Karpas-422 (cell line): ENCODE results near the gene OLFM2. TPM values are rescaled to one million over a fixed set of nuclear protein-coding genes. Genes with fewer than 3 reads are reported as not detected.
"Not testable (repeated sequence)": the region's sequence is repeated elsewhere in the genome, so short reads cannot be mapped to it uniquely, and the experiment has no call there.

Experiments used
- DNase-seq: peaks from one replicate; pipeline ENCODE4 v3.0.0-alpha.2; 2015
- H2AFZ ChIP-seq: fragments of 200-600 bp; sonication (generic); 2 replicates; pipeline ENCODE4 v1.6.1; 2014; ENCODE audit warnings: antibody characterized with exemption, low read length, mixed read lengths
- H3K27ac ChIP-seq: fragments of 200-600 bp; sonication (generic); 2 replicates; pipeline ENCODE4 v1.5.1; 2014; ENCODE audit warnings: mild to moderate bottlenecking, low read length, moderate library complexity
- H3K27me3 ChIP-seq: fragments of 200-600 bp; sonication (generic); 2 replicates; pipeline ENCODE4 v1.6.1; 2014; ENCODE audit warnings: low read length, mixed read lengths
- H3K36me3 ChIP-seq: fragments of 200-600 bp; sonication (generic); 2 replicates; pipeline ENCODE4 v1.6.1; 2014; ENCODE audit warnings: low read length, mixed read lengths; ENCODE audit not compliant: insufficient read depth
- H3K4me1 ChIP-seq: fragments of 200-600 bp; sonication (generic); 2 replicates; pipeline ENCODE4 v1.6.1; 2014; ENCODE audit warnings: mild to moderate bottlenecking, low read length, mixed read lengths
- H3K4me2 ChIP-seq: fragments of 200-600 bp; sonication (generic); 2 replicates; pipeline ENCODE4 v1.6.1; 2014; ENCODE audit warnings: low read length, low read depth, mild to moderate bottlenecking; ENCODE audit not compliant: poor library complexity, severe bottlenecking
- H3K4me3 ChIP-seq: fragments of 200-600 bp; sonication (generic); 2 replicates; pipeline ENCODE4 v1.5.1; 2014; ENCODE audit warnings: mild to moderate bottlenecking, antibody characterized with exemption, low read length, mixed read lengths
- H3K79me2 ChIP-seq: fragments of 200-600 bp; sonication (generic); 2 replicates; pipeline ENCODE4 v1.6.1; 2014; ENCODE audit warnings: mild to moderate bottlenecking, low read length, mixed read lengths
- H3K9ac ChIP-seq: fragments of 200-600 bp; sonication (generic); 2 replicates; pipeline ENCODE4 v1.6.0; 2014; ENCODE audit warnings: low read length
- H3K9me2 ChIP-seq: fragments of 200-600 bp; sonication (generic), shearing (Covaris generic); replicated peaks from 2 replicates; pipeline ENCODE4 v1.6.0; 2014; ENCODE audit warnings: mild to moderate bottlenecking, low read length, moderate library complexity; ENCODE audit not compliant: insufficient read depth
- H3K9me3 ChIP-seq: fragments of 300-700, 200-600 bp; sonication (generic); 2 replicates; pipeline ENCODE4 v1.6.1; 2014; ENCODE audit warnings: low read length, mixed read lengths
- H4K20me1 ChIP-seq: fragments of 200-600 bp; sonication (generic); 2 replicates; pipeline ENCODE4 v1.6.1; 2014; ENCODE audit warnings: mild to moderate bottlenecking, antibody characterized with exemption, low read length, low read depth; ENCODE audit not compliant: insufficient read depth
- total RNA-seq: library from RNA; depleted of rRNA; stranded (reverse); fragments of >200 nt; shearing (Covaris generic); gene quantifications from 2 replicates; pipeline ENCODE4 v1.2.3, GENCODE V29; 2014; ENCODE audit warnings: low replicate concordance

The OLFM2 gene
- total RNA-seq, 1 experiment from 2014 or later, result not detected

DNA sequence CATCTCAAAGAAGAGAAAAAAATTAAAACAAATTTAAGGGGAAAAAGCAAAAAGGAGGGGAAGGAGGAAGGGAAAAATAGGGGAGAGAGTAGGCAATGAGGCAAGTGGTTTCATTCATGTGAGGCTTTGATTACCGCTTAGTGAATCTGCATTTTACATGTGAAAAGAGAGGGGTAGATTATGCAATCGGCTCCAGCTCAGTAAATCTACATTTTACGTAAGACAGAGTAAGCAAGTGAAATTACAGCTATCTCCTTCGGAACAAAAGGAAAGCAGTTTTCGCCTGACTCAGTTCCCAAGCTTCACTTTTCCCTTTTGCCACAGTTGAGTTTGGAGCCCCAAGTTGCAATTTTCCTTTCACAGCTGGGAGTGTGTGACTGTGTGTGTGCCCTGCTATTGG lies 16.0 kb upstream of the OLFM2 start:
- Histone ChIP-seq H3K9me3 (no peaks in the 10 kb centered on the region), H4K20me1 (no peaks in the 10 kb centered on the region), H3K27me3 (no peaks in the 10 kb centered on the region), H3K4me2 (no peak overlapping the region), H3K9me2 (no peaks in the 10 kb centered on the region), H2AFZ (no peak overlapping the region), H3K27ac (no peak overlapping the region), H3K9ac (no peak overlapping the region), H3K79me2 (no peaks in the 10 kb centered on the region), H3K4me1 (no peaks in the 10 kb centered on the region), H3K36me3 (no peaks in the 10 kb centered on the region), H3K4me3 (no peak overlapping the region)
- no peak for DNase-seq

DNA sequence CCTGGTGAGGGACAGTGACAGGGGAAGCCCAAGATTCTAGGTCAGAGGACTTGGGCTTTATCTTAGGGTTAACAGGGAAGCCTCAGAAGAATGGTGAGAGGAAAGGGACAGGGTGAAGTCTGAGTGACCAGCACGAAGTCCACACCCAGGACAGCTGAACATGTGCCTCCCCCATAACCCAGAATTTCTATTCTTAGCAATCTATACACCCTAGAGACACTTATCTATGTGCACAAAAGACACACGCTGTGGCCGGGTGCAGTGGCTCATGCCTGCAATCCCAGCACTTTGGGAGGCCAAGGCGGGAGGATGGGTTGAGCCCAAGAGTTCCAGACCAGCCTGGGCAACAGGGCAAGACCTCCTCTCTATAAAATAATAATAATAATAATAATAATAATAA lies 11.1 kb upstream of the OLFM2 start:
- no peak overlapping the region for H3K4me3 ChIP-seq
- no peaks in the 10 kb centered on the region for H4K20me1 ChIP-seq
- H3K36me3 ChIP-seq, result no peaks in the 10 kb centered on the region
- H3K9me3 ChIP-seq, result no peaks in the 10 kb centered on the region
- no peak overlapping the region for H3K27ac ChIP-seq
- no peak overlapping the region for H3K9ac ChIP-seq
- no peak for DNase-seq
- H2AFZ ChIP-seq, result no peak overlapping the region
- no peaks in the 10 kb centered on the region for H3K9me2 ChIP-seq
- H3K4me1 ChIP-seq, result no peaks in the 10 kb centered on the region
- no peak overlapping the region for H3K4me2 ChIP-seq
- no peaks in the 10 kb centered on the region for H3K79me2 ChIP-seq
- H3K27me3 ChIP-seq, result no peaks in the 10 kb centered on the region

DNA sequence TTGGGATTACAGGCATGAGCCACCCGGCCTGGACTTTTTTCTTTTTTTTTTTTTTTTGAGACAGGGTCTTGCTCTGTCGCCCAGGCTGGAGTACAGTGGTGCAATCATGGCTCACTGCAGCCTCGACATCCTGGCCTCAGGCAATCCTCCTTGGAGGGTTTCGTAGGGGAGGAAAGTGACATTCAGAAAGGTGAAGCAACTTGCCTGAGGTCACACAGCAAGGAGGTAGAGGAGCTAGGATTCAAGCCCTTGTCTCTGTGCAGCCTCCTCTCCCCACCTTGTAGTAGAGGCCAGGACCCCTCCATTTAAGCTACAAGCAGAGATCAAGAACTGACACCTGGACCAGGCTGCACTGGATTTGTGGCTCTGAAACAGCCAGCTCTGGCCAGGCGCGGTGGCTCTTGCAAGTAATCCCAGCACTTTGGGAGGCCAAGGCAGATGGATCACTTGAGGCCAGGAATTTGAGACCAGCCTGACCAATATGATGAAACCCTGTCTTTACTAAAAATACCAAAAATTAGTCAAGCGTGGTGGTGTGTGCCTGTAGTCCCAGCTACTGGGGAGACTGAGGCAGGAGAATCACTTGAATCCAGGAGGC lies 10.3 kb upstream of the OLFM2 start:
- not testable (repeated sequence) for H3K36me3 ChIP-seq, H3K27me3 ChIP-seq, H4K20me1 ChIP-seq, DNase-seq, H3K9me3 ChIP-seq, H3K79me2 ChIP-seq, H3K9ac ChIP-seq, H2AFZ ChIP-seq, H3K9me2 ChIP-seq, H3K4me1 ChIP-seq, H3K27ac ChIP-seq, H3K4me2 ChIP-seq, H3K4me3 ChIP-seq

DNA sequence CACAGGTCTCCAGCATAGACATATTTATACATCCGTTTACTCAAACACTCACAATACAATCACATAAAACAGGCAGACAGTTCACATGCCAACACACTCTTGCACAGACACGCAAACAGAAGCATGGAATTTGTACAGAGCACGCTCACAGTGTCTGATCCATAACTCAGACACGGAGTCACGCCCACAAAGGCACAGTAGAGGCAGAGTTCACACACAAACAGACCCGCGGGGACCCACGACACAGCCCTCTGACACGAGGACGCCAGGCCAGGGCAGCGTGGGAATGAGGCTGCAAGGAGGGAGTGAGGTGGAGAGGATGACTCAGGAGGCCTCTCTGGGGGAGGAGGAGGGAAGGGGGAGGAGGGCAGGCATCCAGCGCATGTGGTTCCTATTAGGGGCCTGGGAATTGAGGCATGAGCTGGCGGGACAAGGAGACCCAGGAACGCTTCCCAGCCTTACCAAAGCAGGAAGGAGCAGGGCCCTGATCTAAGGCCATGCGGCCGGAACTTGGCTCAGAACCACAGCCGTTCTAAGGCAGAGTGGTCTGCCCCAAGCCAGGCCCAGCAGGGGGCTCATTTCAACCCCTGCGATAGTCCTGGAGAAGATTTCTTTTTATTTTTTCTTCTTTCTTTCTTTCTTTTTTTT lies 9.1 kb upstream of the OLFM2 start:
- Histone ChIP-seq H3K9me3 (peaks cover 5% of the 10 kb centered on the region), H3K79me2 (no peaks in the 10 kb centered on the region), H3K4me1 (no peaks in the 10 kb centered on the region), H2AFZ (no peak overlapping the region), H3K4me3 (no peak overlapping the region), H3K4me2 (no peak overlapping the region), H3K36me3 (no peaks in the 10 kb centered on the region), H3K9ac (no peak overlapping the region), H4K20me1 (no peaks in the 10 kb centered on the region), H3K9me2 (no peaks in the 10 kb centered on the region), H3K27ac (no peak overlapping the region), H3K27me3 (no peaks in the 10 kb centered on the region)
- DNase-seq, result no peak

DNA sequence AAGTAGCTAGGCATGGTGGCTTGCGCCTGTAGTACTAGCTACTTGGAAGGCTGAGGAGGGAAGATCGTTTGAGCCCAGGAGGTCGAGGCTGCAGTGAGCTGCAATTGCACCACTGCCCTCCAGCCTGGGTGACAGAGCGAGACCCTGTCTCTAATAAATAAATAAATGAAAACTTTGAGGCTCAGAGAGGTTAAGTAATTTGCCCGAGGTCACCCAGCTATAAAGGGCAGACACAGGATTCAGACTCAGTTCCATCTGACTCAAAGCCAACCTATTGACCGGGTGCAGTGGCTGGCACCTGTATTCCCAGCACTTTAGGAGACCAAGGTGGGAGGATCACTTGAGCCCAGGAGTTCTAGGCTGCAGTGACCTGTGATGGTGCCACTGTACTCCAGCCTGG lies 7.4 kb upstream of the OLFM2 start:
- H4K20me1 ChIP-seq, result no peaks in the 10 kb centered on the region
- H3K4me1 ChIP-seq, result no peaks in the 10 kb centered on the region
- no peak overlapping the region for H3K27ac ChIP-seq
- H3K79me2 ChIP-seq, result no peaks in the 10 kb centered on the region
- no peak overlapping the region for H3K4me2 ChIP-seq
- H3K27me3 ChIP-seq, result no peaks in the 10 kb centered on the region
- DNase-seq, result no peak
- H2AFZ ChIP-seq, result no peak overlapping the region
- H3K9me3 ChIP-seq, result peaks cover 5% of the 10 kb centered on the region
- no peak overlapping the region for H3K4me3 ChIP-seq
- H3K36me3 ChIP-seq, result no peaks in the 10 kb centered on the region
- H3K9me2 ChIP-seq, result no peaks in the 10 kb centered on the region
- no peak overlapping the region for H3K9ac ChIP-seq

DNA sequence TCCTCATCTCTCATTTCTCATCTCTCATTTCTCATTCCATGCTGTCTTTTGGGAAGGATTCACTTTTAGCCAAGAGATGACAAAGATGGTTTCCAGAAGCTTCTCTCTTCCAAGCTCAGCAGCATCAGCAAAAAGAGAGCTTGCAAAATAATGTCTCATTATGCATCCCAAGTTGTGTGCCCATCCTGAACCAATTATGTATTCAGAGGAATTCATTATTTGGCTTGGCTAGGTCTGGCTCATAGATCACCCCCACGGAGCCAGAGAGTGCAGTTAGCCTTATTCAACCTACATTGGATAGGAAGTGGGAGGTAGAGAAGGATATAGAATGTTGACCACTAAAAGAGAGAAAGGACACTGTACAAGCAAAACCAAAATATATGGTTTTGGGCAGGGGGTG lies 5.4 kb upstream of the OLFM2 start:
- Histone ChIP-seq H3K9ac (no peak overlapping the region), H4K20me1 (no peaks in the 10 kb centered on the region), H2AFZ (no peak overlapping the region), H3K27me3 (no peaks in the 10 kb centered on the region), H3K4me1 (no peaks in the 10 kb centered on the region), H3K36me3 (no peaks in the 10 kb centered on the region), H3K9me3 (peaks cover 5% of the 10 kb centered on the region), H3K27ac (no peak overlapping the region), H3K9me2 (no peaks in the 10 kb centered on the region), H3K79me2 (no peaks in the 10 kb centered on the region), H3K4me2 (no peak overlapping the region), H3K4me3 (no peak overlapping the region)
- no peak for DNase-seq

DNA sequence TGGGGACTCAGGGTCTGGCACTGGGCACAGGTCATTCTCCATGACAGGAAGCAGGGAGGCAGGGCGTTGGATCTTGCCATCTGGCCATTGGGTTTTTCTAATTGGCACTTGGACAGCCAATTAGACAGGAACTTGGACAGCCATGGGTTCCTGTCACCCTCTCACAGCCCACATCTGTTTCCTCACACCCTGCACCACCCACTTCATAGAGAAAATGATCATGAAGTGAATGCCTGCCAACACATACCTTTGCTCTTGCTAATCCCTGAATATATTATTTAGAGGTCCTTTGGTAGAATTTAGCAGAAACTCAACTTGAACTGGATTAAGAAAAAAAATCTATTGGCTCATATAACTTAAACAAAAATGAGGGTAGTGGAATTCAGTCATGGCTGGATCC lies 4.9 kb upstream of the OLFM2 start:
- no peaks in the 10 kb centered on the region for H3K79me2 ChIP-seq
- H3K27ac ChIP-seq, result no peak overlapping the region
- no peak overlapping the region for H3K4me2 ChIP-seq
- no peaks in the 10 kb centered on the region for H3K27me3 ChIP-seq
- no peaks in the 10 kb centered on the region for H3K36me3 ChIP-seq
- H2AFZ ChIP-seq, result no peak overlapping the region
- no peaks in the 10 kb centered on the region for H3K9me2 ChIP-seq
- H3K9me3 ChIP-seq, result peaks cover 5% of the 10 kb centered on the region
- H3K4me3 ChIP-seq, result no peak overlapping the region
- no peaks in the 10 kb centered on the region for H4K20me1 ChIP-seq
- H3K9ac ChIP-seq, result no peak overlapping the region
- no peak for DNase-seq
- no peaks in the 10 kb centered on the region for H3K4me1 ChIP-seq

DNA sequence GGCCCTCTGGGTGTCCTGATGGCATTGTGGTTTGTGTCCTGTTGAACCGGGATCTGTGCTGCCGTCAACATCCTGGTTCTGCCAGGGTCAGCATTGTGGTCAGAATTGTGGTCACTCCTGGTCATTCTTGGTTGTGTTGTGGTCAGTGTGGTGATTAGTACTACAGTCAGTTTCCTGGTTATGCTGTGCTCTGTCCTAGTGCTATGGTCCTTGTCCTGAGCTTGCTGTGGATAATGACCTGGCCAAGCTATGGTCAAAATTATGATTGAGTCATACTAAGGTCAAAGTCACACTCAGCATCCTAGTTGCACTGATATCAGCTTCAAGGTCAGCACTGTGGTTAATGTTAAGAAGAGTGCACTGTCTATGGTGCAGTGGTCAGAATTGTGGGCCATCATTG lies 4.5 kb upstream of the OLFM2 start:
- DNase-seq, result no peak
- Histone ChIP-seq H3K27me3 (no peaks in the 10 kb centered on the region), H3K79me2 (no peaks in the 10 kb centered on the region), H3K9me2 (no peaks in the 10 kb centered on the region), H4K20me1 (no peaks in the 10 kb centered on the region), H3K9ac (no peak overlapping the region), H2AFZ (no peak overlapping the region), H3K4me2 (no peak overlapping the region), H3K4me1 (no peaks in the 10 kb centered on the region), H3K36me3 (no peaks in the 10 kb centered on the region), H3K4me3 (no peak overlapping the region), H3K9me3 (peaks cover 5% of the 10 kb centered on the region), H3K27ac (no peak overlapping the region)
